Measurements from ENCODE around the gene MALL. TPM values are rescaled to one million over a fixed set of nuclear protein-coding genes. Genes with fewer than 3 reads are reported as not detected.

MALL gene
- polyA plus RNA-seq, 1 experiment = 0.63 TPM

DNA sequence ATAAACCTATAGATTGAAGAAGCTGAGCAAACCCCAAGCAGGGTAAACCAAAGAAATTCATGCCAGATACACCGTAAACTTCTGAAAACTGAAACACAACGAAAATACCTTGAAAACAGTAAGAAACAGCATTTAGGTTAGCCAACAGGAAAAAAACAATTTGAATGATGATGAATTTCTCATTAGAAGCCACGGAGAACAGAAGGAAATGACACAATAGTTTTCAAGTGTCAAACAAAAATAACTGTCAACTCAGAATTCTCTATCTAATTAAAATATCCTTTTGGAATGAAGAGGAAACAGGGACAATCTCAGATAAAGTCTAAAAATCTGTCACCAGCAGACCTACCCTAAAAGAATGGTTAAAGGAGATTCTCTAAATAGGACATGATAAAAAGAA is 37.3 kb upstream of the MALL start:
- Histone ChIP-seq H3K27ac (ENCODE audit: low read depth, low read length) (no peak overlapping the region), H3K4me3 (ENCODE audit: low read depth, low read length) (no peak overlapping the region), H3K27me3 (ENCODE audit: control insufficient read depth, insufficient read depth, low read length) (no peaks in the 10 kb centered on the region), H3K9me3 (ENCODE audit: control insufficient read depth, insufficient read depth, low read length) (peaks cover 7% of the 10 kb centered on the region)
- ChIA-PET POLR2A (no interaction called here), CTCF (no interaction called here)
- TF ChIP-seq, protein P1, sequence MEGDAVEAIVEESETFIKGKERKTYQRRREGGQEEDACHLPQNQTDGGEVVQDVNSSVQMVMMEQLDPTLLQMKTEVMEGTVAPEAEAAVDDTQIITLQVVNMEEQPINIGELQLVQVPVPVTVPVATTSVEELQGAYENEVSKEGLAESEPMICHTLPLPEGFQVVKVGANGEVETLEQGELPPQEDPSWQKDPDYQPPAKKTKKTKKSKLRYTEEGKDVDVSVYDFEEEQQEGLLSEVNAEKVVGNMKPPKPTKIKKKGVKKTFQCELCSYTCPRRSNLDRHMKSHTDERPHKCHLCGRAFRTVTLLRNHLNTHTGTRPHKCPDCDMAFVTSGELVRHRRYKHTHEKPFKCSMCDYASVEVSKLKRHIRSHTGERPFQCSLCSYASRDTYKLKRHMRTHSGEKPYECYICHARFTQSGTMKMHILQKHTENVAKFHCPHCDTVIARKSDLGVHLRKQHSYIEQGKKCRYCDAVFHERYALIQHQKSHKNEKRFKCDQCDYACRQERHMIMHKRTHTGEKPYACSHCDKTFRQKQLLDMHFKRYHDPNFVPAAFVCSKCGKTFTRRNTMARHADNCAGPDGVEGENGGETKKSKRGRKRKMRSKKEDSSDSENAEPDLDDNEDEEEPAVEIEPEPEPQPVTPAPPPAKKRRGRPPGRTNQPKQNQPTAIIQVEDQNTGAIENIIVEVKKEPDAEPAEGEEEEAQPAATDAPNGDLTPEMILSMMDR (IDR thresholded peaks at IDR 0.05; ENCODE audit: low read depth, low read length) = no peak
- no peak for DNase-seq (ENCODE audit: low read depth, low spot score)

DNA sequence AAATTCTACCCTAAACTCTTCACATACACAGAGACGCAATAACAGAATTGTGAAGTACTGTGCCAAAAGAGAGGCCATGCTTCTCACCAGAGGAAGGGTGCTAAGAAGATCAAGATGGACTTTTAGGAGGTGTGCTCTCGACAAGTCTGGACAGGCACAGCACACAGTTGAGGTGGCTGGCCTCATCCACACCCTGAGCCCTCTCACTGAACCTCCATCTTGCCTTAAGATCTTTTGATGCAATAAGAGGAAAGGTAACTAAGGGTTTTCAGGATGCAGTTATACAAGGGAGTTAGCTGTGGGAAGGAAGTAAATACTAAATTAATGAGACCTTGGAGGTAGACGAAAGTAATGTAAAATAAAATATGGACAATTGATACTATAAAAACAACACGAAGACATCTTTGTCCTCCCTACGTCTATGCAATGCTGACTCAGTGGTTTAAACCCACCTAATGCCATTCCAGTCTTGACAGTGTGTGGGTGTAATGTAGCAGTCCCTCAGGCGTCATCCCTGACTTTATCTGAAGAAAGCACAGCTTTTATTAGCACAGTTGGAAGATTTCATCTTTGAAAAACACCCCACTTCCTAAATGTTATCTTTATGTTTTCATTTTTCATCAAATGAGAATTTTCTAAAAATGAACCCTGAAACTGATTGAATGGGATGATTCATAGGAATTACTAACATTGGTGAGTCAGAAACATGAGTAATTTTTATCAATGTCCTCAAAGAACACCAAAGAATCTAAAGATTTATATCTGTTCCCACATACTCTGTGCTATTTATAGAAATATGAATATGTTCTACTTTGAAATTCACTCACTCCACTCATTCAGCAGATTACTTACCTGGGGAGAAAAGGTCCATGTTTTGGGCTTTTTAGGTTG is 34.0 kb upstream of the MALL start:
- Histone ChIP-seq H3K9me3 (ENCODE audit: control insufficient read depth, insufficient read depth, low read length) (no peaks in the 10 kb centered on the region; the same call in 1 of the 2 replicates), H3K4me3 (ENCODE audit: low read depth, low read length) (no peak overlapping the region), H3K27me3 (ENCODE audit: control insufficient read depth, insufficient read depth, low read length) (no peaks in the 10 kb centered on the region), H3K27ac (ENCODE audit: low read depth, low read length) (peak overlapping the region; percentile 68)
- TF ChIP-seq, protein P1 (IDR thresholded peaks at IDR 0.05; ENCODE audit: low read depth, low read length) = no peak
- POLR2A ChIA-PET = no interaction called here
- CTCF ChIA-PET = interaction anchor here (0.6 kb wide), 1 partner anchor 41 kb away, joined by 3 read pairs; no protein-coding TSS in a partner anchor
- peak; percentile 33 for DNase-seq (ENCODE audit: low read depth, low spot score)

GRCh38 chr2:110146945-110147332 is 31.3 kb upstream of the MALL start:
- DNase-seq (ENCODE audit: low read depth, low spot score) = no peak
- H3K4me3 ChIP-seq (ENCODE audit: low read depth, low read length) = no peak overlapping the region
- POLR2A ChIA-PET = no interaction called here
- H3K27ac ChIP-seq (ENCODE audit: low read depth, low read length) = no peak overlapping the region
- no peaks in the 10 kb centered on the region for H3K9me3 ChIP-seq (ENCODE audit: control insufficient read depth, insufficient read depth, low read length)
- CTCF ChIA-PET = interaction anchor here (1.0 kb wide), 1 partner anchor 10 kb away, joined by 4 read pairs; no protein-coding TSS in a partner anchor
- no peaks in the 10 kb centered on the region for H3K27me3 ChIP-seq (ENCODE audit: control insufficient read depth, insufficient read depth, low read length)
- TF ChIP-seq, protein P1 (IDR thresholded peaks at IDR 0.05; ENCODE audit: low read depth, low read length) = no peak

GRCh38 chr2:110146183-110146944 is 30.7 kb upstream of the MALL start:
- ChIA-PET POLR2A (no interaction called here), CTCF (interaction anchor here (1.0 to 1.9 kb wide), 2 partner anchors 11 kb away, joined by 4 to 9 read pairs; no protein-coding TSS in a partner anchor)
- Histone ChIP-seq H3K27me3 (ENCODE audit: control insufficient read depth, insufficient read depth, low read length) (no peaks in the 10 kb centered on the region), H3K27ac (ENCODE audit: low read depth, low read length) (no peak overlapping the region), H3K4me3 (ENCODE audit: low read depth, low read length) (no peak overlapping the region), H3K9me3 (ENCODE audit: control insufficient read depth, insufficient read depth, low read length) (no peaks in the 10 kb centered on the region)
- DNase-seq (ENCODE audit: low read depth, low spot score) = no peak
- TF ChIP-seq, protein P1 (IDR thresholded peaks at IDR 0.05; ENCODE audit: low read depth, low read length) = no peak

- TF ChIP-seq, protein P1 (IDR thresholded peaks at IDR 0.05; ENCODE audit: low read depth, low read length) = no peak
- H3K9me3 ChIP-seq (ENCODE audit: control insufficient read depth, insufficient read depth, low read length) = no peaks in the 10 kb centered on the region
- H3K27ac ChIP-seq (ENCODE audit: low read depth, low read length) = no peak overlapping the region
- DNase-seq (ENCODE audit: low read depth, low spot score) = no peak
- no peak overlapping the region for H3K4me3 ChIP-seq (ENCODE audit: low read depth, low read length)
- ChIA-PET CTCF (no interaction called here), POLR2A (no interaction called here)
- no peaks in the 10 kb centered on the region for H3K27me3 ChIP-seq (ENCODE audit: control insufficient read depth, insufficient read depth, low read length)
Observed at GRCh38 chr2:110143982-110144381, 28.4 kb upstream of the MALL start.

Measured in AG04450 (cell line).